HepG2 (cell line): ENCODE measurements around the gene INHBA. TPM values are rescaled to one million over a fixed set of nuclear protein-coding genes. Genes with fewer than 3 reads are reported as not detected.
A peak's percentile ranks its signal among the peaks of the same experiment; 100 is the strongest.

Experiments
- ATF1 ChIP-seq: IDR thresholded peaks from 2 replicates; pipeline ENCODE4 v1.6.1; 2016; ENCODE audit warnings: mild to moderate bottlenecking, control low read depth
- ETS1 ChIP-seq: sonication (generic); formaldehyde crosslinking; IDR thresholded peaks from 2 replicates; pipeline ENCODE4 v1.4.0; 2020; ENCODE audit warnings: missing genetic modification reagents
- ETV6 ChIP-seq: sonication (generic); formaldehyde crosslinking; conservative IDR thresholded peaks from 2 replicates; pipeline ENCODE4 v1.4.0; 2020; ENCODE audit warnings: missing genetic modification reagents
- FOXO1 ChIP-seq: sonication (generic); formaldehyde crosslinking; IDR thresholded peaks from 2 replicates; pipeline ENCODE4 v1.4.0; 2020; ENCODE audit warnings: missing genetic modification reagents
- GABPA ChIP-seq, 2 experiments: IDR thresholded peaks; 2 replicates each; pipeline ENCODE4 v1.6.1; 2011 to 2016; ENCODE audit warnings: low read depth in 2 of 2, low read length in 1 of 2, missing biosample characterization in 1 of 2, missing genetic modification characterization in 1 of 2
- GTF3A ChIP-seq: sonication (generic); formaldehyde crosslinking; conservative IDR thresholded peaks from 2 replicates; pipeline ENCODE4 v1.4.0; 2020; ENCODE audit warnings: mild to moderate bottlenecking, missing genetic modification reagents
- KAT8 ChIP-seq: IDR thresholded peaks from 2 replicates; pipeline ENCODE4 v1.6.1; 2016; ENCODE audit warnings: missing genetic modification reagents, missing compliant biosample characterization
- MXD1 ChIP-seq: sonication (generic); formaldehyde crosslinking; IDR thresholded peaks from 2 replicates; pipeline ENCODE4 v1.4.0; 2020; ENCODE audit warnings: mild to moderate bottlenecking, missing genetic modification reagents
- NFE2 ChIP-seq: sonication (generic); formaldehyde crosslinking; IDR thresholded peaks from 2 replicates; pipeline ENCODE4 v1.4.0; 2020; ENCODE audit warnings: missing genetic modification reagents
- PHF21A ChIP-seq: sonication (generic); formaldehyde crosslinking; IDR thresholded peaks from 2 replicates; pipeline ENCODE4 v1.5.0; 2020; ENCODE audit warnings: mild to moderate bottlenecking, missing genetic modification reagents
- SKI ChIP-seq: fragments of 450-650 bp; IDR thresholded peaks from one replicate; pipeline ENCODE4 v1.6.1; 2018; ENCODE audit warnings: mild to moderate bottlenecking; ENCODE audit not compliant: partially characterized antibody
- STAG1 ChIP-seq: sonication (generic); formaldehyde crosslinking; IDR thresholded peaks from 2 replicates; pipeline ENCODE4 v1.4.0; 2020; ENCODE audit warnings: missing genetic modification reagents
- ZBTB25 ChIP-seq: IDR thresholded peaks from 2 replicates; pipeline ENCODE4 v1.6.1; 2018; ENCODE audit warnings: missing genetic modification reagents
- ZBTB38 ChIP-seq: sonication (generic); formaldehyde crosslinking; IDR thresholded peaks from 2 replicates; pipeline ENCODE4 v1.5.1; 2020; ENCODE audit warnings: mild to moderate bottlenecking, missing genetic modification reagents
- ZFAT ChIP-seq: sonication (generic); formaldehyde crosslinking; conservative IDR thresholded peaks from 2 replicates; pipeline ENCODE4 v1.8.1; 2023; ENCODE audit warnings: missing genetic modification reagents, inconsistent platforms
- ZNF12 ChIP-seq: sonication (generic); formaldehyde crosslinking; IDR thresholded peaks from 2 replicates; pipeline ENCODE4 v1.5.0; 2020; ENCODE audit warnings: missing genetic modification reagents
- ZNF180 ChIP-seq: sonication (generic); formaldehyde crosslinking; IDR thresholded peaks from 2 replicates; pipeline ENCODE4 v1.4.0; 2020; ENCODE audit warnings: low read depth, missing genetic modification reagents, borderline replicate concordance
- ZNF337 ChIP-seq: sonication (generic); formaldehyde crosslinking; IDR thresholded peaks from 2 replicates; pipeline ENCODE4 v1.5.1; 2020; ENCODE audit warnings: missing genetic modification reagents, low read depth, mild to moderate bottlenecking, borderline replicate concordance
- ZNF431 ChIP-seq: sonication (generic); formaldehyde crosslinking; IDR thresholded peaks from 2 replicates; pipeline ENCODE4 v1.9.0; 2022; ENCODE audit warnings: missing genetic modification reagents, low read depth, mild to moderate bottlenecking, borderline replicate concordance
- ZNF44 ChIP-seq: sonication (generic); formaldehyde crosslinking; IDR thresholded peaks from 2 replicates; pipeline ENCODE4 v1.5.1; 2020; ENCODE audit warnings: mild to moderate bottlenecking, missing genetic modification reagents
- polyA plus RNA-seq, 8 experiments: library from polyadenylated mRNA; depleted of rRNA in 3 of 8; stranded (reverse) in 7 of 8; unstranded in 1 of 8; fragments of >200 nt; fragmentation: Illumina TruSeq in 4 of 8; extraction: Trizol in 4 of 8; gene quantifications; 2 replicates each; pipeline versions ENCODE4 v1.2.1 to v1.2.3, GENCODE V29; 2011 to 2016; ENCODE audit warnings: low read depth in 4 of 8, missing spikeins in 1 of 8, mixed read lengths in 1 of 8; ENCODE audit not compliant: insufficient read depth in 1 of 8
- total RNA-seq, 5 experiments: library from RNA; depleted of rRNA; stranded (reverse); fragments of >200 nt; fragmentation: Illumina TruSeq; extraction: Trizol; gene quantifications; 2 replicates each; pipeline ENCODE4 v1.2.3, GENCODE V29; 2016; ENCODE audit warnings: low read depth in 1 of 5
- TF ChIP-seq, protein P1 (sequence below): sonication (generic); formaldehyde crosslinking; IDR thresholded peaks from 2 replicates; pipeline ENCODE4 v1.4.0; 2020; ENCODE audit warnings: low read depth, missing genetic modification reagents

Gene INHBA
- total and polyA plus RNA-seq, 2 of the 13 experiments (the other 11 are each of a cell fraction or from before 2014, with no cell fraction given) = not detected

DNA sequence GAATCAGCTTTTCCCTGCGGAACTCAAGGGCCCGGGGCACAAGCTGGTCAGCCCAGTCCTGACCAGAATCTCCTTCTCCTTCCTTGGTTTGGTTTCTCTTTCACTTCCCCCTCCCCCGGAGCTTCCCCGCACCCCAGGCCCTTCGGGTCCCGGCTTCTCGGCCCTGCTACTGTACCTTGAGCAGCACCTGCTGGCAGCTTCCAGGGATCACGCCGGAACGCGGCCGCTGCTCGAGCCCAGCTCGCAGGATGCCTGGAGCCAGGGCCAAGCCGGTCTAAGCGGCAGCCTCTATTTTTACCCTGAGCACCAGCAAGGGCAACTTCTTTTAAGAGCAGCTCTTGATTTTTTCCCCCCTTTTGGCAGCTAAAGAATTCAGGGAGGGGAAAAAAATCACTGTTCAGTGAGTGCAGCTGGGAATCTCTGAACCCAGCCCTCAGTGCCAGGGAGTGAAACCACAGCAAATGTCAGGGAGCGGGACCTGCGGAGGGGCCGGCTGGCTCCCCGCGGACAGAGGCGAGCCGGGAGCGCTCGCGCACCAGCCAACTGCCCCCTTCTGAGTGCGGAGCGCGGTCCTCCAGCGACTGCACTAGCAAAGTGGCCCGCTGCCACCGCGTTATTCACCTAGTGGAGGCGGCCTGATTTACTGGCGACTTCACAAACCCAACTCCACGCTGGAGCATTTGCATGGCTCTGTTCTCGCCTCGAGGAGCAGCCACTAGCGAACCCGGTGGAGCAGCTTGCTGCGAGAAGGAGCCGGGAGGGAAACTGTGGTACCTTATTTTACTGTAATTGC, 2.4 kb upstream of the INHBA start (continued):
- no peak for TF ChIP-seq ZNF337 (CRISPR knock-in tag)
- TF ChIP-seq ZNF44 (CRISPR knock-in tag) = no peak
- TF ChIP-seq ZNF431 (CRISPR knock-in tag) = no peak
- no peak for TF ChIP-seq ZFAT (CRISPR knock-in tag)
- no peak for TF ChIP-seq ZNF180 (CRISPR knock-in tag)
- TF ChIP-seq STAG1 = peak; percentile 88
- no peak for TF ChIP-seq PHF21A (CRISPR knock-in tag)
- TF ChIP-seq ATF1 (CRISPR knock-in tag) = no peak
- TF ChIP-seq NFE2 (CRISPR knock-in tag) = no peak
- no peak for TF ChIP-seq SKI
- no peak for TF ChIP-seq GABPA (IDR thresholded peaks at IDR 0.05; ENCODE audit: low read depth, low read length)
- no peak for TF ChIP-seq GABPA (CRISPR knock-in tag; IDR thresholded peaks at IDR 0.05; ENCODE audit: low read depth)
- TF ChIP-seq KAT8 (CRISPR knock-in tag) = 0 out of 2 replicates have a peak, but pooled peaks have one; percentile 24
- no peak for TF ChIP-seq ETS1 (CRISPR knock-in tag)
- TF ChIP-seq FOXO1 = no peak
- no peak for TF ChIP-seq GTF3A (CRISPR knock-in tag)
- TF ChIP-seq MXD1 (CRISPR knock-in tag) = peak; percentile 48; the same call in 1 of the 2 replicates
- TF ChIP-seq ETV6 (CRISPR knock-in tag) = no peak
- no peak for TF ChIP-seq ZNF12 (CRISPR knock-in tag)
- TF ChIP-seq ZBTB38 = no peak
- no peak for TF ChIP-seq ZBTB25 (CRISPR knock-in tag)
- TF ChIP-seq, protein P1, sequence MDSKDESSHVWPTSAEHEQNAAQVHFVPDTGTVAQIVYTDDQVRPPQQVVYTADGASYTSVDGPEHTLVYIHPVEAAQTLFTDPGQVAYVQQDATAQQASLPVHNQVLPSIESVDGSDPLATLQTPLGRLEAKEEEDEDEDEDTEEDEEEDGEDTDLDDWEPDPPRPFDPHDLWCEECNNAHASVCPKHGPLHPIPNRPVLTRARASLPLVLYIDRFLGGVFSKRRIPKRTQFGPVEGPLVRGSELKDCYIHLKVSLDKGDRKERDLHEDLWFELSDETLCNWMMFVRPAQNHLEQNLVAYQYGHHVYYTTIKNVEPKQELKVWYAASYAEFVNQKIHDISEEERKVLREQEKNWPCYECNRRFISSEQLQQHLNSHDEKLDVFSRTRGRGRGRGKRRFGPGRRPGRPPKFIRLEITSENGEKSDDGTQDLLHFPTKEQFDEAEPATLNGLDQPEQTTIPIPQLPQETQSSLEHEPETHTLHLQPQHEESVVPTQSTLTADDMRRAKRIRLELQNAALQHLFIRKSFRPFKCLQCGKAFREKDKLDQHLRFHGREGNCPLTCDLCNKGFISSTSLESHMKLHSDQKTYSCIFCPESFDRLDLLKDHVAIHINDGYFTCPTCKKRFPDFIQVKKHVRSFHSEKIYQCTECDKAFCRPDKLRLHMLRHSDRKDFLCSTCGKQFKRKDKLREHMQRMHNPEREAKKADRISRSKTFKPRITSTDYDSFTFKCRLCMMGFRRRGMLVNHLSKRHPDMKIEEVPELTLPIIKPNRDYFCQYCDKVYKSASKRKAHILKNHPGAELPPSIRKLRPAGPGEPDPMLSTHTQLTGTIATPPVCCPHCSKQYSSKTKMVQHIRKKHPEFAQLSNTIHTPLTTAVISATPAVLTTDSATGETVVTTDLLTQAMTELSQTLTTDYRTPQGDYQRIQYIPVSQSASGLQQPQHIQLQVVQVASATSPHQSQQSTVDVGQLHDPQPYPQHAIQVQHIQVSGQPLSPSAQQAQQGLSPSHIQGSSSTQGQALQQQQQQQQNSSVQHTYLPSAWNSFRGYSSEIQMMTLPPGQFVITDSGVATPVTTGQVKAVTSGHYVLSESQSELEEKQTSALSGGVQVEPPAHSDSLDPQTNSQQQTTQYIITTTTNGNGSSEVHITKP = no peak
